ENCODE results near the gene CETN1.

CETN1 gene

GRCh38 chr18:577643-578375 lies 2.4 kb upstream of the CETN1 start:
- no peak for DNase-seq

GRCh38 chr18:579238-579637 lies 942 bp upstream of the CETN1 start:
- no peak for DNase-seq

- no peak for DNase-seq
These were observed 916 bp downstream of the CETN1 start for GRCh38 chr18:581096-581495.

GRCh38 chr18:582465-582864 lies 2.3 kb downstream of the CETN1 start:
- DNase-seq, result no peak

- DNase-seq, result no peak
These were observed 14.9 kb downstream of the CETN1 start for GRCh38 chr18:595068-595467.

- no peak for DNase-seq
These were observed 15.4 kb downstream of the CETN1 start for GRCh38 chr18:595571-595970.

GRCh38 chr18:596288-596881 lies 16.2 kb downstream of the CETN1 start:
- no peak for DNase-seq

- peak; percentile 39 for DNase-seq
These were observed 18.0 kb downstream of the CETN1 start for GRCh38 chr18:598124-598589.

- no peak for DNase-seq
These were observed 19.9 kb downstream of the CETN1 start for GRCh38 chr18:600107-600506.

GRCh38 chr18:604771-605170 lies 24.6 kb downstream of the CETN1 start:
- DNase-seq, result no peak

- DNase-seq, result no peak
These were observed 27.8 kb downstream of the CETN1 start for GRCh38 chr18:607930-608329.

- DNase-seq, result no peak
These were observed 30.2 kb downstream of the CETN1 start for GRCh38 chr18:610214-610928.

GRCh38 chr18:612156-612555 lies 32.0 kb downstream of the CETN1 start:
- DNase-seq, result no peak

- no peak for DNase-seq
These were observed 34.0 kb downstream of the CETN1 start for GRCh38 chr18:614193-614592.

GRCh38 chr18:615092-615521 lies 34.9 kb downstream of the CETN1 start:
- no peak for DNase-seq

- no peak for DNase-seq
These were observed 35.6 kb downstream of the CETN1 start for GRCh38 chr18:615773-616172.

- DNase-seq, result peak; percentile 55
These were observed 36.3 kb downstream of the CETN1 start for GRCh38 chr18:616380-616995.

- DNase-seq, result no peak
These were observed 37.9 kb downstream of the CETN1 start for GRCh38 chr18:617970-618504.

- DNase-seq, result no peak
These were observed 38.4 kb downstream of the CETN1 start for GRCh38 chr18:618618-619017.

GRCh38 chr18:621291-622043 lies 41.3 kb downstream of the CETN1 start:
- peak; percentile 48 for DNase-seq

GRCh38 chr18:622289-622688 lies 42.1 kb downstream of the CETN1 start:
- no peak for DNase-seq

Measured in EL (cell line).